HEK293T (cell line): Measurements from ENCODE around the gene UGT1A6.
A peak's percentile ranks its signal among the peaks of the same experiment; 100 is the strongest.

Experiments used
- CTCF ChIA-PET: fragments of 350-600 bp; formaldehyde crosslinking; extraction: SDS; loops from one replicate; lab custom pipeline; 2021; ENCODE audit warnings: antibody characterized with exemption, inconsistent platforms; lab: Yijun Ruan, JAX
- POLR2A ChIA-PET: fragments of 350-600 bp; formaldehyde crosslinking; extraction: SDS; loops from one replicate; lab custom pipeline; 2020; ENCODE audit warnings: antibody characterized with exemption, inconsistent platforms; lab: Yijun Ruan, JAX
- DNase-seq: peaks from one replicate; pipeline ENCODE4 v3.0.0; 2012; ENCODE audit warnings: mixed read lengths; ENCODE audit errors: extremely low spot score
- ARNT ChIP-seq: fragments of 450-650 bp; IDR thresholded peaks from 2 replicates; pipeline ENCODE4 v1.6.1; 2017; ENCODE audit warnings: mild to moderate bottlenecking
- BHLHE40 ChIP-seq: fragments of 450-650 bp; IDR thresholded peaks from 2 replicates; pipeline ENCODE4 v1.6.1; 2016; ENCODE audit warnings: mild to moderate bottlenecking, moderate library complexity, borderline replicate concordance
- CTBP1 ChIP-seq: fragments of 450-650 bp; IDR thresholded peaks from 2 replicates; pipeline ENCODE4 v1.6.1; 2016; ENCODE audit warnings: borderline replicate concordance
- ELF4 ChIP-seq: fragments of 450-650 bp; IDR thresholded peaks from 2 replicates; pipeline ENCODE4 v1.6.1; 2017; ENCODE audit warnings: antibody characterized with exemption
- FOXA1 ChIP-seq: fragments of 450-650 bp; IDR thresholded peaks from 2 replicates; pipeline ENCODE4 v1.6.1; 2016; ENCODE audit warnings: mild to moderate bottlenecking
- FOXK2 ChIP-seq: fragments of 450-650 bp; IDR thresholded peaks from 2 replicates; pipeline ENCODE4 v1.6.1; 2016; ENCODE audit warnings: mild to moderate bottlenecking
- FOXM1 ChIP-seq: fragments of 450-650 bp; IDR thresholded peaks from 2 replicates; pipeline ENCODE4 v1.6.1; 2017; ENCODE audit warnings: mild to moderate bottlenecking, borderline replicate concordance
- HDGF ChIP-seq: fragments of 450-650 bp; IDR thresholded peaks from 2 replicates; pipeline ENCODE4 v1.6.1; 2017; ENCODE audit warnings: antibody characterized with exemption, borderline replicate concordance
- L3MBTL2 ChIP-seq: fragments of 450-650 bp; conservative IDR thresholded peaks from 2 replicates; pipeline ENCODE4 v1.6.1; 2016; ENCODE audit warnings: mild to moderate bottlenecking
- LEF1 ChIP-seq: fragments of 450-650 bp; IDR thresholded peaks from 2 replicates; pipeline ENCODE4 v1.6.1; 2017; ENCODE audit warnings: mild to moderate bottlenecking, borderline replicate concordance
- NFRKB ChIP-seq: fragments of 450-650 bp; IDR thresholded peaks from 2 replicates; pipeline ENCODE4 v1.6.1; 2016; ENCODE audit warnings: mild to moderate bottlenecking, moderate library complexity
- PKNOX1 ChIP-seq: fragments of 450-650 bp; IDR thresholded peaks from 2 replicates; pipeline ENCODE4 v1.6.1; 2016
- SP1 ChIP-seq: fragments of 450-650 bp; IDR thresholded peaks from 2 replicates; pipeline ENCODE4 v1.6.1; 2017
- SUZ12 ChIP-seq: fragments of 450-650 bp; IDR thresholded peaks from 2 replicates; pipeline ENCODE4 v1.6.1; 2016; ENCODE audit warnings: mild to moderate bottlenecking
- TARDBP ChIP-seq: fragments of 450-650 bp; IDR thresholded peaks from 2 replicates; pipeline ENCODE4 v1.6.1; 2016
- ZNF384 ChIP-seq: fragments of 450-650 bp; IDR thresholded peaks from 2 replicates; pipeline ENCODE4 v1.6.1; 2016

The UGT1A6 gene

GRCh38 chr2:233708942-233709341, 16.3 kb downstream of the UGT1A6 start:
- TF ChIP-seq PKNOX1 = no peak
- no peak for TF ChIP-seq HDGF
- no peak for TF ChIP-seq LEF1
- TF ChIP-seq FOXA1 = no peak
- TF ChIP-seq FOXK2 = no peak
- no peak for TF ChIP-seq BHLHE40
- no peak for TF ChIP-seq FOXM1
- no peak for TF ChIP-seq TARDBP
- no peak for TF ChIP-seq SUZ12
- TF ChIP-seq CTBP1 = no peak
- TF ChIP-seq ARNT = no peak
- no peak for TF ChIP-seq NFRKB
- no peak for TF ChIP-seq ZNF384
- no peak for TF ChIP-seq L3MBTL2
- TF ChIP-seq SP1 = no peak
- no peak for TF ChIP-seq ELF4
- ChIA-PET CTCF (interaction anchor here (0.6 kb wide), 1 partner anchor 1971 kb away, joined by 3 read pairs; no protein-coding TSS in a partner anchor), POLR2A (no interaction called here)
- DNase-seq = no peak

GRCh38 chr2:233711312-233712008, 18.8 kb downstream of the UGT1A6 start:
- CTCF ChIA-PET = interaction anchor here (1.0 kb wide), 1 partner anchor 10 kb away, joined by 3 read pairs; no protein-coding TSS in a partner anchor
- POLR2A ChIA-PET = no interaction called here
- DNase-seq = peak; percentile 65
- no peak for TF ChIP-seq SP1
- TF ChIP-seq FOXM1 = no peak
- no peak for TF ChIP-seq TARDBP
- TF ChIP-seq HDGF = no peak
- no peak for TF ChIP-seq PKNOX1
- TF ChIP-seq CTBP1 = no peak
- no peak for TF ChIP-seq ZNF384
- TF ChIP-seq SUZ12 = no peak
- TF ChIP-seq NFRKB = no peak
- no peak for TF ChIP-seq ELF4
- no peak for TF ChIP-seq FOXA1
- TF ChIP-seq ARNT = no peak
- no peak for TF ChIP-seq L3MBTL2
- no peak for TF ChIP-seq FOXK2
- no peak for TF ChIP-seq BHLHE40
- TF ChIP-seq LEF1 = no peak

GRCh38 chr2:233712611-233713261, 20.0 kb downstream of the UGT1A6 start, which contains the start of gene UGT1A5:
TSS of gene UGT1A5 (plus strand) at chr2:233712907. CDS start at chr2:233712992, 85 bp downstream.
- no peak for DNase-seq
- TF ChIP-seq ELF4 (no peak), FOXK2 (no peak), FOXA1 (no peak), ARNT (no peak), NFRKB (no peak), ZNF384 (no peak), TARDBP (no peak), SP1 (no peak), SUZ12 (no peak)
- POLR2A ChIA-PET = no interaction called here
- CTCF ChIA-PET = no interaction called here

GRCh38 chr2:233713262-233713615, 20.5 kb downstream of the UGT1A6 start:
- TF ChIP-seq L3MBTL2 (no peak), HDGF (no peak), FOXK2 (no peak), NFRKB (no peak), ELF4 (no peak), PKNOX1 (no peak), FOXA1 (no peak), ARNT (no peak), LEF1 (no peak), ZNF384 (no peak), TARDBP (no peak), SUZ12 (no peak), BHLHE40 (no peak), CTBP1 (no peak)
- ChIA-PET POLR2A (no interaction called here), CTCF (no interaction called here)
- DNase-seq = no peak

GRCh38 chr2:233714121-233714520, 21.4 kb downstream of the UGT1A6 start:
- no peak for DNase-seq
- TF ChIP-seq BHLHE40 (no peak), FOXA1 (no peak), ELF4 (no peak), HDGF (no peak), PKNOX1 (no peak), TARDBP (no peak), SUZ12 (no peak), ARNT (no peak), CTBP1 (no peak), SP1 (no peak), FOXK2 (no peak), FOXM1 (no peak), L3MBTL2 (no peak), ZNF384 (no peak), NFRKB (no peak), LEF1 (no peak)
- CTCF ChIA-PET = no interaction called here
- POLR2A ChIA-PET = no interaction called here
